NCI-H187 (cell line): ENCODE measurements around the gene EEF2K.

Experiments used
- DNase-seq, 2 experiments: peaks; one replicate each; lab custom pipeline; 2025; lab: John Stamatoyannopoulos, UW

The EEF2K gene

GRCh38 chr16:22317625-22318024, 111.5 kb downstream of the EEF2K start:
- DNase-seq, result no peak

- no peak for DNase-seq
These were observed 112.7 kb downstream of the EEF2K start for GRCh38 chr16:22318690-22319358.

GRCh38 chr16:22320572-22321339, 114.7 kb downstream of the EEF2K start:
- no peak for DNase-seq

- DNase-seq, result peak; percentile 4 to 13
These were observed 115.4 kb downstream of the EEF2K start for GRCh38 chr16:22321340-22322001.

GRCh38 chr16:22322021-22322471, 116.0 kb downstream of the EEF2K start:
- DNase-seq, result no peak

GRCh38 chr16:22322741-22323140, 116.7 kb downstream of the EEF2K start:
- DNase-seq, result no peak

GRCh38 chr16:22323173-22323958, 117.3 kb downstream of the EEF2K start:
- DNase-seq, result no peak

- no peak for DNase-seq
These were observed 118.1 kb downstream of the EEF2K start for GRCh38 chr16:22323959-22324786.

GRCh38 chr16:22324787-22325597, 118.9 kb downstream of the EEF2K start:
- DNase-seq, result no peak

- no peak for DNase-seq
These were observed 119.7 kb downstream of the EEF2K start for GRCh38 chr16:22325598-22326368.

GRCh38 chr16:22326369-22326652, 120.2 kb downstream of the EEF2K start:
- no peak for DNase-seq

GRCh38 chr16:22326771-22327445, 120.8 kb downstream of the EEF2K start:
- no peak for DNase-seq

- no peak for DNase-seq
These were observed 121.3 kb downstream of the EEF2K start for GRCh38 chr16:22327446-22327775.

GRCh38 chr16:22328081-22328725, 122.1 kb downstream of the EEF2K start:
- DNase-seq, result no peak

- DNase-seq, result no peak
These were observed 123.2 kb downstream of the EEF2K start for GRCh38 chr16:22329199-22329695.

GRCh38 chr16:22330326-22330725, 124.2 kb downstream of the EEF2K start:
- no peak for DNase-seq

- no peak for DNase-seq
These were observed 127.4 kb downstream of the EEF2K start for GRCh38 chr16:22333457-22333994.

GRCh38 chr16:22335668-22336246, 129.7 kb downstream of the EEF2K start:
- DNase-seq, result no peak
